GM12878 (cell line): Measurements from ENCODE around the gene MELTF. TPM values are rescaled to one million over a fixed set of nuclear protein-coding genes. Genes with fewer than 3 reads are reported as not detected.

Experiments
- ATAC-seq: fragments of 200-7000 bp; cut with Tn5 transposase; 3 replicates; pipeline ENCODE4 v1.9.1; 2020; ENCODE audit warnings: mild to moderate bottlenecking, moderate library complexity
- BruUV-seq: library from RNA; stranded (reverse); fragments of 400-500 nt; replicated peaks from 2 replicates; lab custom pipeline; 2021; lab: Mats Ljungman, UMichigan
- CTCF ChIA-PET: fragments of 300-600 bp; sonication (Branson Sonifier 250); formaldehyde crosslinking; extraction: SDS; loops from one replicate; lab custom pipeline; 2021; ENCODE audit warnings: inconsistent platforms; lab: Yijun Ruan, JAX
- POLR2A ChIA-PET: fragments of 350-600 bp; formaldehyde crosslinking; extraction: SDS; loops from one replicate; lab custom pipeline; 2021; ENCODE audit warnings: inconsistent platforms; lab: Charles Lee
- RAD21 ChIA-PET: fragments of 300-600 bp; sonication (Branson Sonifier 250); formaldehyde crosslinking; loops from one replicate; lab custom pipeline; 2023; ENCODE audit warnings: antibody characterized with exemption; ENCODE audit not compliant: unreplicated experiment; lab: Charles Lee
- SMC1A ChIA-PET: fragments of 300-600 bp; sonication (Branson Sonifier 250); formaldehyde crosslinking; loops from one replicate; lab custom pipeline; 2023; ENCODE audit not compliant: unreplicated experiment, uncharacterized antibody; lab: Charles Lee
- DNase-seq: peaks from one replicate; pipeline ENCODE4 v3.0.0-alpha.2; 2011; ENCODE audit warnings: low read depth, low spot score
- FAIRE-seq: peaks from 3 replicates; lab custom pipeline; 2011; peaks lifted over from hg19 to GRCh38; lab: Jason Lieb, UNC
- H2AFZ ChIP-seq: 2 replicates; pipeline ENCODE4 v1.6.0; 2011; ENCODE audit warnings: low read depth, low read length, control low read depth; ENCODE audit not compliant: control insufficient read depth
- H3K27ac ChIP-seq: 2 replicates; pipeline ENCODE4 v1.5.1; 2011; ENCODE audit warnings: control low read depth; ENCODE audit not compliant: control insufficient read depth, insufficient read depth
- H3K27me3 ChIP-seq, 2 experiments: replicated peaks in 1 of 2; 2 replicates each; pipeline versions ENCODE4 v1.6.0 to v1.6.1; 2011; ENCODE audit warnings: low read length in 1 of 2; ENCODE audit not compliant: control insufficient read depth in 2 of 2, insufficient read depth in 2 of 2
- H3K36me3 ChIP-seq, 2 experiments: 2 replicates each; pipeline ENCODE4 v1.5.1; 2011; ENCODE audit warnings: low read length in 1 of 2; ENCODE audit not compliant: control insufficient read depth in 2 of 2, insufficient read depth in 2 of 2
- H3K4me1 ChIP-seq: 2 replicates; pipeline ENCODE4 v1.6.1; 2011; ENCODE audit warnings: mild to moderate bottlenecking, low read length, moderate library complexity, mixed read lengths; ENCODE audit not compliant: control insufficient read depth, insufficient read depth
- H3K4me2 ChIP-seq: 2 replicates; pipeline ENCODE4 v1.6.0; 2011; ENCODE audit warnings: control low read depth; ENCODE audit not compliant: control insufficient read depth, insufficient read depth
- H3K4me3 ChIP-seq: fragments of 200-600 bp; sonication (generic); 2 replicates; pipeline ENCODE4 v1.5.1; 2016
- H3K79me2 ChIP-seq: 2 replicates; pipeline ENCODE4 v1.6.0; 2011; ENCODE audit warnings: low read length; ENCODE audit not compliant: control insufficient read depth, insufficient read depth
- H3K9ac ChIP-seq: 2 replicates; pipeline ENCODE4 v1.8.0; 2011; ENCODE audit warnings: low read length, control low read depth, mixed read lengths; ENCODE audit not compliant: control insufficient read depth, insufficient read depth
- H3K9me3 ChIP-seq: replicated peaks from 3 replicates; pipeline ENCODE4 v1.5.1; 2011; ENCODE audit warnings: mild to moderate bottlenecking, low read length; ENCODE audit not compliant: control insufficient read depth, insufficient read depth
- H4K20me1 ChIP-seq: 2 replicates; pipeline ENCODE4 v1.6.0; 2011; ENCODE audit not compliant: control insufficient read depth, insufficient read depth
- ATF7 ChIP-seq: fragments of 450-650 bp; IDR thresholded peaks from 2 replicates; pipeline ENCODE4 v1.6.1; 2016; ENCODE audit warnings: low read depth, mild to moderate bottlenecking
- ELK1 ChIP-seq: IDR thresholded peaks from 2 replicates; pipeline ENCODE4 v1.6.1; 2012; ENCODE audit warnings: low read depth, low read length, improper control_type of control experiment
- ESRRA ChIP-seq: IDR thresholded peaks from 2 replicates; pipeline ENCODE4 v1.6.1; 2012; ENCODE audit warnings: mild to moderate bottlenecking, low read length, improper control_type of control experiment
- EZH2 ChIP-seq: IDR thresholded peaks from 2 replicates; pipeline ENCODE4 v1.6.1; 2012; ENCODE audit warnings: low read depth, mild to moderate bottlenecking, control low read depth, inconsistent platforms, low read length, borderline replicate concordance; ENCODE audit not compliant: control insufficient read depth
- GATAD2B ChIP-seq: fragments of 450-650 bp; conservative IDR thresholded peaks from 2 replicates; pipeline ENCODE4 v1.6.1; 2017; ENCODE audit warnings: low read depth, mild to moderate bottlenecking, moderate library complexity
- LARP7 ChIP-seq: fragments of 450-650 bp; IDR thresholded peaks from 2 replicates; pipeline ENCODE4 v1.6.1; 2017; ENCODE audit warnings: mild to moderate bottlenecking
- RUNX3 ChIP-seq: IDR thresholded peaks from 2 replicates; pipeline ENCODE4 v1.6.1; 2012; ENCODE audit warnings: low read length, inconsistent platforms
- SRF ChIP-seq, 2 experiments: IDR thresholded peaks; 2 replicates each; pipeline ENCODE4 v1.6.1; 2011; ENCODE audit warnings: low read depth in 2 of 2, low read length in 2 of 2, mild to moderate bottlenecking in 1 of 2, moderate library complexity in 1 of 2
- ZNF687 ChIP-seq: fragments of 450-650 bp; IDR thresholded peaks from 2 replicates; pipeline ENCODE4 v1.6.1; 2017; ENCODE audit warnings: mild to moderate bottlenecking, moderate library complexity
- WGBS: methylation state at CpG from one replicate; pipeline ENCODE4 v1.1.6; 2016; ENCODE audit warnings: low lambda C conversion rate; ENCODE audit not compliant: insufficient replicate concordance, insufficient coverage; ENCODE audit errors: missing lambda C conversion rate; 5-methylcytosine and 5-hydroxymethylcytosine counted together
- in situ Hi-C: fragments of 300-500 bp; cut with MboI; formaldehyde crosslinking; loops from 9 replicates; pipeline ENCODE4 v1.14.3; 2018; ENCODE audit warnings: mixed read lengths
- intact Hi-C: fragments of 100-400 bp; cut with micrococcal nuclease; formaldehyde crosslinking; loops from one replicate; pipeline ENCODE4 v1.14.2; 2022; ENCODE audit not compliant: unreplicated experiment
- polyA plus RNA-seq, 11 experiments: library from polyadenylated mRNA; depleted of rRNA in 4 of 11; unstranded in 6 of 11; stranded (reverse) in 5 of 11; fragments of >200 nt; fragmentation: Nextera tagmentation in 4 of 11; fragmentation: Illumina TruSeq in 1 of 11; extraction: Ambion mirVana in 4 of 11; extraction: Trizol in 1 of 11; gene quantifications; 1 replicate in 1 of 11; 2 replicates in 10 of 11; pipeline versions ENCODE4 v1.2.1 to v1.2.3, GENCODE V29; 2011 to 2016; ENCODE audit warnings: inconsistent platforms in 2 of 11, missing spikeins in 2 of 11, low read depth in 1 of 11
- total RNA-seq, 4 experiments: library from RNA; depleted of rRNA in 3 of 4; stranded (reverse); fragments of >200 nt in 3 of 4; fragmentation: Illumina TruSeq in 1 of 4; extraction: Trizol in 1 of 4; gene quantifications; 2 replicates each; pipeline versions ENCODE4 v1.2.1 to v1.2.3, GENCODE V29; 2013 to 2021

The MELTF gene
- total and polyA plus RNA-seq, 10 of the 15 experiments (the other 5 are each of a cell fraction or from before 2014, with no cell fraction given), result 0.55 to 49.1 (median 11.1) TPM

- peaks cover 3% of the 10 kb centered on the region for H3K4me1 ChIP-seq
- H3K27ac ChIP-seq, result no peak overlapping the region
- TSS peak; percentile 57 for BruUV-seq
- TF ChIP-seq ATF7 (no peak), RUNX3 (0 out of 2 replicates have a peak, but pooled peaks have one; percentile 1)
- in situ Hi-C loops (no loop called here), intact Hi-C loops (loop anchor here (2.0 kb wide), 1 partner anchor 25 kb away; the partner anchor contains the start of gene NCBP2)
- SMC1A ChIA-PET, result no interaction called here
- RAD21 ChIA-PET, result interaction anchor here (1.6 kb wide), 1 partner anchor 25 kb away, joined by 5 read pairs; the partner anchor contains the start of gene NCBP2
- no peaks in the 10 kb centered on the region for H3K36me3 ChIP-seq
- H2AFZ ChIP-seq, result no peak overlapping the region
- H3K9ac ChIP-seq, result no peak overlapping the region
- DNase-seq (no peak), ATAC-seq (no peak), FAIRE-seq (no peak)
- peak overlapping the region; percentile 96 for H3K4me2 ChIP-seq
- CTCF ChIA-PET, result interaction anchor here (1.4 to 4.7 kb wide), 2 partner anchors 61 to 130 kb away, joined by 4 to 68 read pairs; partner anchors contain the start of gene MELTF
- peaks cover 14% of the 10 kb centered on the region; the same call in 1 of the 3 replicates for H3K9me3 ChIP-seq
- POLR2A ChIA-PET, result no interaction called here
- H3K27me3 ChIP-seq, result no peaks in the 10 kb centered on the region; a peak in 1 of 4 replicates
- no peaks in the 10 kb centered on the region for H3K79me2 ChIP-seq
- H3K4me3 ChIP-seq, result peak overlapping the region; percentile 72; the same call in 1 of the 2 replicates
- 85% methylated on average over 35 of the region's 35 CpGs for WGBS
- no peaks in the 10 kb centered on the region for H4K20me1 ChIP-seq
These were observed 62.0 kb downstream of the MELTF start for GRCh38 chr3:196967412-196968232.

- WGBS, result 98% methylated on average over 36 of the region's 47 CpGs
- RAD21 ChIA-PET, result no interaction called here
- FAIRE-seq (no peak), ATAC-seq (no peak), DNase-seq (no peak)
- H4K20me1 ChIP-seq, result no peaks in the 10 kb centered on the region
- no peak overlapping the region for H3K9ac ChIP-seq
- POLR2A ChIA-PET, result no interaction called here
- peaks cover 14% of the 10 kb centered on the region; the same call in 1 of the 3 replicates for H3K9me3 ChIP-seq
- no TSS peak for BruUV-seq
- CTCF ChIA-PET, result no interaction called here
- H2AFZ ChIP-seq, result no peak overlapping the region
- SMC1A ChIA-PET, result no interaction called here
- H3K27me3 ChIP-seq, result no peaks in the 10 kb centered on the region; a peak in 1 of 4 replicates
- H3K27ac ChIP-seq, result no peak overlapping the region
- H3K79me2 ChIP-seq, result no peaks in the 10 kb centered on the region
- intact Hi-C loops (no loop called here), in situ Hi-C loops (no loop called here)
- H3K4me1 ChIP-seq, result peaks cover 3% of the 10 kb centered on the region
- H3K4me2 ChIP-seq, result no peak overlapping the region
- H3K36me3 ChIP-seq, result no peaks in the 10 kb centered on the region
- no peak overlapping the region for H3K4me3 ChIP-seq
- TF ChIP-seq ESRRA (no peak), GATAD2B (no peak), EZH2 (no peak), ELK1 (no peak), ZNF687 (no peak), SRF (IDR thresholded peaks at IDR 0.05; ENCODE audit: low read depth in 2 of 2, low read length in 2 of 2) (no peak), LARP7 (no peak)
These were observed 62.9 kb downstream of the MELTF start for GRCh38 chr3:196966526-196967401.
